GM13976 (cell line): ENCODE measurements around the gene MLLT10.
"Not testable (repeated sequence)": the region's sequence is repeated elsewhere in the genome, so short reads cannot be mapped to it uniquely, and the experiment has no call there.

ENCODE experiments used
- DNase-seq: peaks from one replicate; pipeline ENCODE4 v3.0.0; 2012; ENCODE audit warnings: low spot score
- CTCF ChIP-seq: IDR thresholded peaks from 2 replicates; pipeline ENCODE4 v1.5.1; 2012; ENCODE audit warnings: borderline replicate concordance, mild to moderate bottlenecking; ENCODE audit not compliant: insufficient read depth; ENCODE audit errors: extremely low read depth, missing control alignments, control extremely low read depth
- in situ Hi-C: fragments of 300-500 bp; cut with MboI; formaldehyde crosslinking; loops from one replicate; pipeline ENCODE4 v1.12.0; 2022; ENCODE audit warnings: low sequenced_read_pairs, mixed read lengths, inconsistent platforms; ENCODE audit not compliant: unreplicated experiment

Gene MLLT10

GRCh38 chr10:21547246-21547645, 13.2 kb downstream of the MLLT10 start:
- DNase-seq = no peak
- no peak for TF ChIP-seq CTCF
- in situ Hi-C loops = no loop called here

GRCh38 chr10:21552638-21553037, 18.6 kb downstream of the MLLT10 start:
- no peak for DNase-seq
- no peak for TF ChIP-seq CTCF
- in situ Hi-C loops = no loop called here

GRCh38 chr10:21556527-21556926, 22.5 kb downstream of the MLLT10 start:
- no peak for TF ChIP-seq CTCF
- in situ Hi-C loops = no loop called here
- no peak for DNase-seq

- in situ Hi-C loops, DNase-seq: not testable (repeated sequence)
These were observed 25.0 kb downstream of the MLLT10 start for GRCh38 chr10:21558984-21559383.

GRCh38 chr10:21570761-21571521, 36.9 kb downstream of the MLLT10 start:
- in situ Hi-C loops = no loop called here
- no peak for TF ChIP-seq CTCF
- no peak for DNase-seq

GRCh38 chr10:21572578-21572977, 38.5 kb downstream of the MLLT10 start:
- in situ Hi-C loops = no loop called here
- no peak for DNase-seq
- no peak for TF ChIP-seq CTCF

GRCh38 chr10:21574514-21574913, 40.5 kb downstream of the MLLT10 start:
- in situ Hi-C loops, DNase-seq: not testable (repeated sequence)

- in situ Hi-C loops = no loop called here
- TF ChIP-seq CTCF = no peak
- DNase-seq = no peak
These were observed 45.3 kb downstream of the MLLT10 start for GRCh38 chr10:21579291-21579690.

- DNase-seq, in situ Hi-C loops: not testable (repeated sequence)
These were observed 47.4 kb downstream of the MLLT10 start for GRCh38 chr10:21581421-21581834.
